Ovary (tissue), 9 donors: Measurements from ENCODE around the gene PRLR. TPM values are rescaled to one million over a fixed set of nuclear protein-coding genes. Genes with fewer than 3 reads are reported as not detected.

ENCODE experiments used
- DNase-seq, 5 donors: peaks; one replicate each; pipeline ENCODE4 v3.0.0-alpha.2; 2019 to 2020
- H3K27ac ChIP-seq, 2 donors: fragments of 200-600 bp; one replicate each; pipeline versions ENCODE4 v1.5.1 to v1.8.0; 2019 to 2022
- H3K27me3 ChIP-seq: fragments of 200-600 bp; one replicate; pipeline ENCODE4 v1.8.0; 2022
- H3K36me3 ChIP-seq: fragments of 200-600 bp; sonication (generic); one replicate; pipeline ENCODE4 v1.5.1; 2019
- H3K4me1 ChIP-seq: one replicate; pipeline ENCODE4 v1.8.1; 2013; ENCODE audit warnings: mild to moderate bottlenecking, moderate library complexity; ENCODE audit not compliant: insufficient read depth
- H3K4me3 ChIP-seq: fragments of 200-600 bp; sonication (generic); one replicate; pipeline ENCODE4 v1.5.1; 2017
- H3K9me3 ChIP-seq, 2 donors: fragments of 200-600 bp in 1 of 2; sonication (generic) in 1 of 2; one replicate each; pipeline versions ENCODE4 v1.5.1 to v1.8.1; 2013 to 2019; ENCODE audit warnings: mild to moderate bottlenecking in 1 of 2, moderate library complexity in 1 of 2
- EP300 ChIP-seq: sonication (generic); formaldehyde crosslinking; IDR thresholded peaks from one replicate; pipeline ENCODE4 v1.6.1; 2017; ENCODE audit warnings: antibody characterized with exemption
- POLR2A ChIP-seq: fragments of 450-650 bp; IDR thresholded peaks from one replicate; pipeline ENCODE4 v1.6.1; 2017; ENCODE audit warnings: antibody characterized with exemption, mild to moderate bottlenecking, moderate library complexity
- WGBS, 3 donors: extraction: QIAGEN DNeasy Blood & Tissue Kit in 1 of 3; methylation state at CpG; one replicate each; pipeline versions ENCODE4 v1.1.5 to v1.1.7; 2013 to 2017; 5-methylcytosine and 5-hydroxymethylcytosine counted together
- intact Hi-C, 4 donors: fragments of 100-400 bp; cut with DNase I; formaldehyde crosslinking; loops; one replicate each; pipeline versions ENCODE4 v1.11.0 to v1.15.1; 2022 to 2023
- polyA plus RNA-seq, 2 donors: library from polyadenylated mRNA; stranded (reverse); fragments of 200-250 nt in 1 of 2; fragments of 350-450 nt in 1 of 2; fragmentation: Illumina TruSeq in 1 of 2; extraction: RNeasy Lipid Tissue Mini Kit (QIAGEN cat#74804) in 1 of 2; gene quantifications; one replicate each; pipeline ENCODE4 v1.2.3, GENCODE V29; 2013 to 2014
- total RNA-seq, 7 donors: library from RNA; depleted of rRNA in 2 of 7; stranded (reverse); fragments of >200 nt in 2 of 7; fragmentation: NEBNext Ultra II Directional in 3 of 7; extraction: Animal tissue kit (Norgen Biotek cat#: 25700) in 3 of 7; gene quantifications; one replicate each; pipeline versions ENCODE4 v1.1.0 to v1.2.4, GENCODE V29; 2016 to 2023
- TF ChIP-seq, protein P1 (sequence below), 3 donors: fragments of 450-650 bp in 2 of 3; fragments of 200-600 bp in 1 of 3; IDR thresholded peaks; one replicate each; pipeline versions ENCODE4 v1.5.1 to v1.8.0; 2016 to 2022; ENCODE audit warnings: antibody characterized with exemption in 3 of 3, mild to moderate bottlenecking in 1 of 3
- donor health status: DM: no; HTN: no; CAD: no; lungs with moderate emphysema.
- donor health status: DM: no; HTN: no; CAD: no.
- donor health status: Bipolar disorder and iron deficiency.
- donor health status: DM: yes; HTN: yes; CAD: no.
- donor health status: DM: no; HTN: no; CAD: no.
- donor health status: DM: yes; HTN: yes; CAD: no.

Gene PRLR
- total and polyA plus RNA-seq, 9 donors: 1.8 to 24.5 (median 8.1) TPM

DNA sequence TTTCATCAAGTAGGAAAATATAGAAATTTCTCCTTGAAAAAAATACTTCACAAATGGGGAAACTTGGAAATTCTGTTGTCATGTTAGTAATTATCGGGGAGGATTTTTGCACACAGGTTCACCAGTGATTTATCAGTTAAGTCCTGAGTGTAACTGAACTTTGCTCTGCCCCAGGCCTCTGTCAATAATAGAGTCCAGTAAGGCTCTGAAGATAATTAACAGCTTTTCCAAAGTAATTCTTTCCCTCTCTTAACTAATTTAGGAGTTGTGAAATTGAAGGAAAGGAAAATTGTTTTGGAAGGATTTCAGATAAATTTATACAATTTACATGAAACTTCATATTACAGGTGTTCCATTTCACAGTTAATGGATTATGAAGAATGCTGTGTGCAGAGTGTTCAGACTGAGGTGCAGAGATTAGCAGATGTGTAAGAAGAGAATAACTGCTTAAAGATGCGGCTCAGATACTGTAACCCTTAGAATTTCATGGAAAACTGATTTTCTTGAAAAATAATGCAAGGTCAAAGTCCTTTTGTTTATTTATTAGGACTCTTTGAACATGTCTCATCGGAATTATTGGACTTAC lies 179.7 kb downstream of the PRLR start:
- Histone ChIP-seq H3K27ac (no peak overlapping the region), H3K4me1 (no peaks in the 10 kb centered on the region), H3K9me3 (no peaks in the 10 kb centered on the region), H3K27me3 (no peaks in the 10 kb centered on the region), H3K36me3 (no peaks in the 10 kb centered on the region), H3K4me3 (no peak overlapping the region)
- DNase-seq: no peak
- TF ChIP-seq EP300 (no peak), POLR2A (no peak)
- TF ChIP-seq, protein P1, sequence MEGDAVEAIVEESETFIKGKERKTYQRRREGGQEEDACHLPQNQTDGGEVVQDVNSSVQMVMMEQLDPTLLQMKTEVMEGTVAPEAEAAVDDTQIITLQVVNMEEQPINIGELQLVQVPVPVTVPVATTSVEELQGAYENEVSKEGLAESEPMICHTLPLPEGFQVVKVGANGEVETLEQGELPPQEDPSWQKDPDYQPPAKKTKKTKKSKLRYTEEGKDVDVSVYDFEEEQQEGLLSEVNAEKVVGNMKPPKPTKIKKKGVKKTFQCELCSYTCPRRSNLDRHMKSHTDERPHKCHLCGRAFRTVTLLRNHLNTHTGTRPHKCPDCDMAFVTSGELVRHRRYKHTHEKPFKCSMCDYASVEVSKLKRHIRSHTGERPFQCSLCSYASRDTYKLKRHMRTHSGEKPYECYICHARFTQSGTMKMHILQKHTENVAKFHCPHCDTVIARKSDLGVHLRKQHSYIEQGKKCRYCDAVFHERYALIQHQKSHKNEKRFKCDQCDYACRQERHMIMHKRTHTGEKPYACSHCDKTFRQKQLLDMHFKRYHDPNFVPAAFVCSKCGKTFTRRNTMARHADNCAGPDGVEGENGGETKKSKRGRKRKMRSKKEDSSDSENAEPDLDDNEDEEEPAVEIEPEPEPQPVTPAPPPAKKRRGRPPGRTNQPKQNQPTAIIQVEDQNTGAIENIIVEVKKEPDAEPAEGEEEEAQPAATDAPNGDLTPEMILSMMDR (IDR thresholded peaks at IDR 0.05): no peak
- intact Hi-C loops: no loop called here
- 73 to 84% (median 82%) methylated on average over 3 of the region's 3 CpGs for WGBS, 3 donors

DNA sequence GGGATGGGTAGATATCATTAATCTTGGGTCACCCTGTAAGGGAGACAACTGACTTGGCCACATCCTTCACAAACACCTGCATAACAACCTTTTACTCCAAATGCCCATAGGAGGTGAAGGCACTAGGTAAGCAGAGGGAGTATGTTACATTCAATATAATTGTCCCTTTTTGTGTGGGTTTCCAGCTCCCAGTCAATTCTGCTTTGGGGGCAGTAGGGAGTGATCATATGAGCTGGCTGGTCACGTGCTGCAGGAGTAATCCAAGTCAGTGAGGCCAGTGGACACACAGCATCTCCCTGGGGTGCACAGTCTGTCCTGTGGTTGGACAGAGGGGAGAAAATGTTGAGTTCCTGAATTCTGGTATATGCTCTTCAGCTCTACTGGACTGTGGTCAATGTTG lies 181.4 kb downstream of the PRLR start:
- no peaks in the 10 kb centered on the region for H3K36me3 ChIP-seq
- no peaks in the 10 kb centered on the region for H3K4me1 ChIP-seq
- no peaks in the 10 kb centered on the region for H3K27me3 ChIP-seq
- no peaks in the 10 kb centered on the region for H3K9me3 ChIP-seq
- intact Hi-C loops: loop anchor here in 1 of 4 donors (10.0 kb wide), 1 partner anchor 444 kb away; no protein-coding TSS in a partner anchor
- no peak for DNase-seq
- H3K27ac ChIP-seq: no peak overlapping the region
- H3K4me3 ChIP-seq: no peak overlapping the region
- TF ChIP-seq EP300 (no peak), POLR2A (no peak)
- TF ChIP-seq, protein P1 (IDR thresholded peaks at IDR 0.05): no peak
- WGBS, 3 donors: 63 to 83% (median 72%) methylated on average over 1 of the region's 1 CpG

DNA sequence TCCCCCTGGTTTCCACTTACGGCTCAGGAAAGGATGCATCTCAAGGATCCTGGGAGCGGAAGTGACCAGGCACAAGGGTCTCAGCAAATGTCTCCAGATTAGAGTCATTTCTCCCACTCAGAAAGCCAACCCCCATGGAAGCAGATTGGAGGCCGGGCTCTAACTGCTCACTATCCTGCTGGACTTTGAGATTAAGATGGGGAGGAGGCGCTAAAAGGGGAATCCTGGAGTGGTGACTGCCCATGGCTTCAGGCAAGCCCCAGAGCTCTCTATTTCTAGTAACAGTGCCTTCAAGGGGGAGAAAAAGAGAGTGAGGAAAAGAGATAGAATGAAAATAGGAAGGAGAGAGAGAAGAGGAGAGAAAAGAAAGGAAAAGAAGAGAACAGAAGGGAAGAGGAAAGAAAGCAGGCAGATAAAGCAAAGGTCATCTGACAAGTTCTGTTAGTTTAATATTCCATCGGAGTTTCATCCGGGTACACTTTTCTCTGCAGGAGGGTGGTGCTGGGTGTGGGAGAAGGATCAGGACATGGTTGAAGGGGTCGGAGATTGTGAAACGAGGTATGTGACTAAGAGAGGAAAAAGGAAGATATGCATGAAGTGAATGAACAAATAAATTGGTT lies 182.4 kb downstream of the PRLR start, which contains the start of gene AGXT2:
Gene AGXT2 (minus strand): TSS at position 165 of the 620 bp plus-strand sequence. CDS start 57 bp downstream, at position 108.
- TF ChIP-seq EP300 (no peak), POLR2A (no peak)
- TF ChIP-seq, protein P1 (IDR thresholded peaks at IDR 0.05): no peak
- Histone ChIP-seq H3K4me3 (no peak within 1 kb of the TSS), H3K27me3 (no peaks in the 10 kb centered on the region), H3K27ac (no peak within 1 kb of the TSS), H3K9me3 (no peaks in the 10 kb centered on the region), H3K4me1 (no peaks in the 10 kb centered on the region), H3K36me3 (no peaks in the 10 kb centered on the region)
- intact Hi-C loops: loop anchor here in 1 of 4 donors (10.0 kb wide), 1 partner anchor 443 kb away; no protein-coding TSS in a partner anchor
- 77 to 87% (median 84%) methylated on average over 8 of the region's 8 CpGs for WGBS, 3 donors
- no peak for DNase-seq

DNA sequence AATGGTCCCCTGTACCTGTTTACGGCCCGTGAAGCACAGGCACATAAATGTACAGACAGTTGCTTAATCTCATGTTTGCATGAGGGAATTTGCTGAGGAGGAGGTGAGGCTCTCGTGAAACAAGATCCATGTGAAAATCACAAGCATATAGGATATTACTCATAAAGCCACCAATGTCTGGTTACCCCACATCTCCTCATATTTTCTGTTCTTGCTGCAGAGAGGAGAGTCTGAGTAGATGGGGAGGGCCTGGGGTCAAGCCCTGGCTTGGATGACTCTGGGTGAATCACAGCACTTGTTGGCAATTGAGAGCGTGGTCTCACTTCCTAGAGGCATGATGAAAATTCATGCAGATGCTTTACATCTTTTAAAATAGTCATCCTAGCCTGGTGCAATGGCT lies 183.5 kb downstream of the PRLR start:
- Histone ChIP-seq H3K27me3 (no peaks in the 10 kb centered on the region), H3K36me3 (no peaks in the 10 kb centered on the region), H3K4me1 (no peaks in the 10 kb centered on the region), H3K27ac (no peak overlapping the region), H3K4me3 (no peak overlapping the region), H3K9me3 (no peaks in the 10 kb centered on the region)
- DNase-seq: no peak
- WGBS, 3 donors: 83 to 91% (median 90%) methylated on average over 4 of the region's 4 CpGs
- intact Hi-C loops: loop anchor here in 1 of 4 donors (10.0 kb wide), 1 partner anchor 442 kb away; no protein-coding TSS in a partner anchor
- TF ChIP-seq, protein P1 (IDR thresholded peaks at IDR 0.05): no peak
- TF ChIP-seq EP300: no peak
- no peak for TF ChIP-seq POLR2A
